ENCODE measurements around the gene LOC128125822.
A peak's percentile ranks its signal among the peaks of the same experiment; 100 is the strongest.

The LOC128125822 gene

DNA sequence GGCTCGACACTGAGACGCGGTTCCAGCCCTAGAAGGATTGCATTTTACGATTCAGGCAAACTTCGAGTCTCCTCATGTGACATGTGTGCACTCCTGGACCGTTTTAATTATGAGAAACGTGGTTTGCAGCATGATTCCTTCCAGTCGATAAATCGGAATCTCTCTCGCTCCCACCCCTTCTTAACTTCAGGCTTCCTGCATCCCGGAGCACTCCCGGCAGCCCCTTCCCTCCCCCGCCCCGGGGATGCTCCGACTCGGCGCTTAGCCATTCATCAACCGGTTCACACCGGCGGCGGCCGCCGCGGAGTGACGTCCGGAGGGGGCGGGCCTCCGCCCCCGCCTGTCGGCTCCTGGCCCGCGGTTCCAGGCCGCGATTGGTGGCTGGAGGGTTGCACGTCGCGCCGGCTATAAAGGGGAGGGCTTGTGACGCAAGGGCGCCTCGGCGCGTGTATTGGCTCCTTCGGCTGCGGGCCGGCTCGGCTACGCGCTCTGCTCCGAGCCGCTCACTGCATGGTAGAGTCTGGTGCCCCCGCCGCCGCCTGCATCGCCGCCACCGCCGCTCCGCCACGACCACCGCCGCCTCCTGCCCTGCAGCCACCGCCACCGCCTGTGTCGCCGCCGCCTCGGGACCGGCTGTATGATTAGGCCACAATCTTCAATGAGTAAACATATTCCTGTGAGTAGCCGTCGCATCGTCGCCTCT lies at the start of gene LOC128125822, which contains the start of gene PTP4A1:
TSS of gene LOC128125822 (plus strand) at position 437 of the 703 bp plus-strand sequence.
TSS of gene PTP4A1 (plus strand) at position 437 of the 703 bp plus-strand sequence. CDS start 4,401 bp downstream, outside the sequence.
- Histone ChIP-seq H2AFZ (replicated peaks; ENCODE audit: low read length, poor library complexity) (peak within 1 kb of the TSS; percentile 89), H4K8ac (ENCODE audit: low read depth in 2 of 2, low read length in 2 of 2) (peak within 1 kb of the TSS; percentile 75 to 92), H3K79me1 (ENCODE audit: low read depth in 1 of 2, low read length in 2 of 2) (peaks cover 0 to 10% of the 10 kb centered on the region in 2 experiments; a peak in 2 of 4 replicates), H2BK20ac (ENCODE audit: low read depth, low read length) (peak within 1 kb of the TSS; percentile 65), H3K4me1 (ENCODE audit: control insufficient read depth, insufficient read depth, low read length) (no peaks in the 10 kb centered on the region), H2AK5ac (ENCODE audit: low read depth, low read length) (peak within 1 kb of the TSS; percentile 93), H2BK120ac (ENCODE audit: low read depth, low read length) (peak within 1 kb of the TSS; percentile 53), H3K56ac (ENCODE audit: extremely low read depth, insufficient read depth, low read length) (peak within 1 kb of the TSS; percentile 90), H2AK9ac (replicated peaks; ENCODE audit: low read depth, low read length, poor library complexity) (peak within 1 kb of the TSS; percentile 98), H3K27me3 (ENCODE audit: control insufficient read depth, insufficient read depth, low read length) (no peaks in the 10 kb centered on the region), H4K5ac (ENCODE audit: low read depth, low read length) (peak within 1 kb of the TSS; percentile 87), H3K4me3 (ENCODE audit: insufficient read depth, low read depth, low read length) (peak within 1 kb of the TSS; percentile 85), H3K9me1 (ENCODE audit: insufficient read depth, low read length) (no peaks in the 10 kb centered on the region), H2BK15ac (ENCODE audit: low read depth, low read length) (peak within 1 kb of the TSS; percentile 53; the same call in 2 of the 3 replicates), H3K9me3 (ENCODE audit: control insufficient read depth, insufficient read depth, low read length) (no peaks in the 10 kb centered on the region), H3K9ac (ENCODE audit: low read depth, low read length) (peak within 1 kb of the TSS; percentile 93), H2BK5ac (ENCODE audit: low read depth, low read length, poor library complexity, severe bottlenecking) (peak within 1 kb of the TSS; percentile 90), H4K20me1 (ENCODE audit: insufficient read depth, low read length) (peaks cover 33% of the 10 kb centered on the region), H3K14ac (replicated peaks; ENCODE audit: low read depth, low read length) (peak within 1 kb of the TSS; percentile 80), H3K27ac (ENCODE audit: insufficient read depth, low read length) (peak within 1 kb of the TSS; percentile 99), H3K4ac (ENCODE audit: low read depth, low read length) (peak within 1 kb of the TSS; percentile 91), H3K4me2 (ENCODE audit: low read depth, low read length) (peak within 1 kb of the TSS; percentile 93), H4K91ac (ENCODE audit: insufficient read depth, low read depth, low read length) (peak within 1 kb of the TSS; percentile 86), H3K18ac (ENCODE audit: low read depth, low read length) (peak within 1 kb of the TSS; percentile 90), H3K23ac (ENCODE audit: low read depth, low read length) (peak within 1 kb of the TSS; percentile 90), H3K36me3 (ENCODE audit: control insufficient read depth, insufficient read depth, low read length) (peaks cover 7% of the 10 kb centered on the region)
- CTCF ChIA-PET = no interaction called here
- TF ChIP-seq MAZ (IDR thresholded peaks at IDR 0.05; ENCODE audit: borderline replicate concordance, low read depth, low read length) (peak; percentile 84; the same call in 1 of the 2 replicates), RAD21 (IDR thresholded peaks at IDR 0.05; ENCODE audit: low read length) (no peak), NFE2L2 (IDR thresholded peaks at IDR 0.05; ENCODE audit: low read depth, low read length) (no peak), SMC3 (IDR thresholded peaks at IDR 0.05; ENCODE audit: low read depth, low read length) (no peak), CHD1 (IDR thresholded peaks at IDR 0.05; ENCODE audit: low read depth, low read length) (peak; percentile 19), RCOR1 (IDR thresholded peaks at IDR 0.05; ENCODE audit: insufficient replicate concordance, low read length) (no peak), USF2 (IDR thresholded peaks at IDR 0.05; ENCODE audit: low read depth, low read length) (peak; percentile 25; the same call in 1 of the 2 replicates), FOS (IDR thresholded peaks at IDR 0.05; ENCODE audit: low read depth, low read length) (no peak), BHLHE40 (IDR thresholded peaks at IDR 0.05; ENCODE audit: low read depth, low read length) (no peak), CEBPB (IDR thresholded peaks at IDR 0.05; ENCODE audit: low read depth, low read length) (peak; percentile 84), POLR2A (IDR thresholded peaks at IDR 0.05; ENCODE audit: low read depth, low read length) (peak; percentile 99), MXI1 (IDR thresholded peaks at IDR 0.05; ENCODE audit: borderline replicate concordance, low read depth, low read length) (peak; percentile 66)
- TF ChIP-seq, protein P1, sequence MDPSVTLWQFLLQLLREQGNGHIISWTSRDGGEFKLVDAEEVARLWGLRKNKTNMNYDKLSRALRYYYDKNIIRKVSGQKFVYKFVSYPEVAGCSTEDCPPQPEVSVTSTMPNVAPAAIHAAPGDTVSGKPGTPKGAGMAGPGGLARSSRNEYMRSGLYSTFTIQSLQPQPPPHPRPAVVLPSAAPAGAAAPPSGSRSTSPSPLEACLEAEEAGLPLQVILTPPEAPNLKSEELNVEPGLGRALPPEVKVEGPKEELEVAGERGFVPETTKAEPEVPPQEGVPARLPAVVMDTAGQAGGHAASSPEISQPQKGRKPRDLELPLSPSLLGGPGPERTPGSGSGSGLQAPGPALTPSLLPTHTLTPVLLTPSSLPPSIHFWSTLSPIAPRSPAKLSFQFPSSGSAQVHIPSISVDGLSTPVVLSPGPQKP (IDR thresholded peaks at IDR 0.05; ENCODE audit: borderline replicate concordance, low read depth, low read length) = no peak
- TF ChIP-seq, protein P2, sequence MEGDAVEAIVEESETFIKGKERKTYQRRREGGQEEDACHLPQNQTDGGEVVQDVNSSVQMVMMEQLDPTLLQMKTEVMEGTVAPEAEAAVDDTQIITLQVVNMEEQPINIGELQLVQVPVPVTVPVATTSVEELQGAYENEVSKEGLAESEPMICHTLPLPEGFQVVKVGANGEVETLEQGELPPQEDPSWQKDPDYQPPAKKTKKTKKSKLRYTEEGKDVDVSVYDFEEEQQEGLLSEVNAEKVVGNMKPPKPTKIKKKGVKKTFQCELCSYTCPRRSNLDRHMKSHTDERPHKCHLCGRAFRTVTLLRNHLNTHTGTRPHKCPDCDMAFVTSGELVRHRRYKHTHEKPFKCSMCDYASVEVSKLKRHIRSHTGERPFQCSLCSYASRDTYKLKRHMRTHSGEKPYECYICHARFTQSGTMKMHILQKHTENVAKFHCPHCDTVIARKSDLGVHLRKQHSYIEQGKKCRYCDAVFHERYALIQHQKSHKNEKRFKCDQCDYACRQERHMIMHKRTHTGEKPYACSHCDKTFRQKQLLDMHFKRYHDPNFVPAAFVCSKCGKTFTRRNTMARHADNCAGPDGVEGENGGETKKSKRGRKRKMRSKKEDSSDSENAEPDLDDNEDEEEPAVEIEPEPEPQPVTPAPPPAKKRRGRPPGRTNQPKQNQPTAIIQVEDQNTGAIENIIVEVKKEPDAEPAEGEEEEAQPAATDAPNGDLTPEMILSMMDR (conservative IDR thresholded peaks at IDR 0.05; ENCODE audit: low read depth, low read length) = no peak
- in situ Hi-C loops (cut with MboI; ENCODE audit: low sequenced_read_pairs) (loop anchor here (25.0 kb wide), 1 partner anchor 210 kb away; no protein-coding TSS in a partner anchor), intact Hi-C loops (cut with micrococcal nuclease) (loop anchor here (2.0 to 10.0 kb wide), 4 partner anchors 45 to 117 kb away; no protein-coding TSS in a partner anchor), dilution Hi-C loops (cut with HindIII; ENCODE audit: low sequenced_read_pairs, unreplicated experiment) (no loop called here)
- ATAC-seq (ENCODE audit: low read depth) (peak; percentile 93), DNase-seq (peak; percentile 98)
- 0% methylated on average over 5 of the region's 73 CpGs; no CpG with 5 or more reads in 1 of the 2 experiments for WGBS, 2 experiments (ENCODE audit: extremely low coverage in 2 of 2, insufficient read length in 1 of 2)
- POLR2A ChIA-PET (ENCODE audit: unreplicated experiment) = no interaction called here
- BruUV-seq (replicated peaks) = no TSS peak

Measured in IMR-90 (cell line).